HG02798 (cell line): ENCODE results near the gene KIF14.

Experiments
- ATAC-seq: cut with Tn5 transposase; IDR thresholded peaks from one replicate; pipeline ENCODE4 v1.9.1; 2021; ENCODE audit warnings: mild to moderate bottlenecking; ENCODE audit not compliant: unreplicated experiment, poor library complexity

The KIF14 gene

GRCh38 chr1:200620273-200621131 is at the start of gene KIF14:
Gene KIF14, minus strand, starts transcription at chr1:200620751. Its CDS starts 2,028 bp downstream, at chr1:200618723.
- peak; percentile 97 for ATAC-seq

GRCh38 chr1:200669314-200670241 is 49.0 kb upstream of the KIF14 start, which contains the start of gene DDX59:
Gene DDX59, minus strand, starts transcription at chr1:200669907. Its CDS starts 3,167 bp downstream, at chr1:200666740.
- ATAC-seq, result peak; percentile 90

GRCh38 chr1:200668514-200669313 is 48.2 kb upstream of the KIF14 start:
- ATAC-seq, result no peak

GRCh38 chr1:200666309-200666708 is 45.8 kb upstream of the KIF14 start:
- ATAC-seq, result no peak

- no peak for ATAC-seq
Observed at GRCh38 chr1:200665861-200666260, 45.3 kb upstream of the KIF14 start.

- ATAC-seq, result no peak
Observed at GRCh38 chr1:200660719-200661118, 40.2 kb upstream of the KIF14 start.

GRCh38 chr1:200659269-200659668 is 38.7 kb upstream of the KIF14 start:
- ATAC-seq, result no peak

GRCh38 chr1:200658037-200658818 is 37.7 kb upstream of the KIF14 start:
- no peak for ATAC-seq

GRCh38 chr1:200654660-200655059 is 34.1 kb upstream of the KIF14 start:
- peak; percentile 93 for ATAC-seq

- no peak for ATAC-seq
Observed at GRCh38 chr1:200653022-200653462, 32.5 kb upstream of the KIF14 start.

- ATAC-seq, result no peak
Observed at GRCh38 chr1:200652378-200652777, 31.8 kb upstream of the KIF14 start.

- ATAC-seq, result no peak
Observed at GRCh38 chr1:200646515-200646914, 26.0 kb upstream of the KIF14 start.

- no peak for ATAC-seq
Observed at GRCh38 chr1:200644021-200644420, 23.5 kb upstream of the KIF14 start.

GRCh38 chr1:200642481-200642880 is 21.9 kb upstream of the KIF14 start:
- ATAC-seq, result no peak

- ATAC-seq, result no peak
Observed at GRCh38 chr1:200640963-200641401, 20.4 kb upstream of the KIF14 start.

GRCh38 chr1:200640373-200640962 is 19.9 kb upstream of the KIF14 start:
- no peak for ATAC-seq

GRCh38 chr1:200638073-200638472 is 17.5 kb upstream of the KIF14 start:
- no peak for ATAC-seq

GRCh38 chr1:200636681-200637080 is 16.1 kb upstream of the KIF14 start:
- ATAC-seq, result no peak
